ENCODE measurements around the gene FGGY.

The FGGY gene

GRCh38 chr1:59671066-59671952 lies 374.4 kb downstream of the FGGY start:
- in situ Hi-C loops (cut with HindIII; ENCODE audit: low sequenced_read_pairs) = no loop called here

GRCh38 chr1:59671953-59672305 lies 375.0 kb downstream of the FGGY start:
- in situ Hi-C loops (cut with HindIII; ENCODE audit: low sequenced_read_pairs) = no loop called here

- in situ Hi-C loops (cut with HindIII; ENCODE audit: low sequenced_read_pairs) = no loop called here
These were observed 376.1 kb downstream of the FGGY start for GRCh38 chr1:59672851-59673572.

GRCh38 chr1:59673573-59674450 lies 376.9 kb downstream of the FGGY start:
- in situ Hi-C loops (cut with HindIII; ENCODE audit: low sequenced_read_pairs) = no loop called here

GRCh38 chr1:59674595-59674994 lies 377.7 kb downstream of the FGGY start:
- in situ Hi-C loops (cut with HindIII; ENCODE audit: low sequenced_read_pairs) = no loop called here

GRCh38 chr1:59675936-59676335 lies 379.0 kb downstream of the FGGY start:
- in situ Hi-C loops (cut with HindIII; ENCODE audit: low sequenced_read_pairs) = no loop called here

GRCh38 chr1:59678040-59678439 lies 381.1 kb downstream of the FGGY start:
- in situ Hi-C loops (cut with HindIII; ENCODE audit: low sequenced_read_pairs) = no loop called here

GRCh38 chr1:59678493-59679228 lies 381.8 kb downstream of the FGGY start:
- in situ Hi-C loops (cut with HindIII; ENCODE audit: low sequenced_read_pairs) = no loop called here

GRCh38 chr1:59680044-59680443 lies 383.1 kb downstream of the FGGY start:
- in situ Hi-C loops (cut with HindIII; ENCODE audit: low sequenced_read_pairs) = no loop called here

- in situ Hi-C loops (cut with HindIII; ENCODE audit: low sequenced_read_pairs) = no loop called here
These were observed 385.6 kb downstream of the FGGY start for GRCh38 chr1:59682396-59683080.

GRCh38 chr1:59683197-59683596 lies 386.3 kb downstream of the FGGY start:
- in situ Hi-C loops (cut with HindIII; ENCODE audit: low sequenced_read_pairs) = no loop called here

- in situ Hi-C loops (cut with HindIII; ENCODE audit: low sequenced_read_pairs) = no loop called here
These were observed 387.8 kb downstream of the FGGY start for GRCh38 chr1:59684698-59685097.

- in situ Hi-C loops (cut with HindIII; ENCODE audit: low sequenced_read_pairs) = no loop called here
These were observed 388.2 kb downstream of the FGGY start for GRCh38 chr1:59685101-59685500.

GRCh38 chr1:59685666-59686065 lies 388.8 kb downstream of the FGGY start:
- in situ Hi-C loops (cut with HindIII; ENCODE audit: low sequenced_read_pairs) = no loop called here

GRCh38 chr1:59686170-59686569 lies 389.3 kb downstream of the FGGY start:
- in situ Hi-C loops (cut with HindIII; ENCODE audit: low sequenced_read_pairs) = no loop called here

GRCh38 chr1:59686574-59686973 lies 389.7 kb downstream of the FGGY start:
- in situ Hi-C loops (cut with HindIII; ENCODE audit: low sequenced_read_pairs) = no loop called here

GRCh38 chr1:59687081-59687480 lies 390.2 kb downstream of the FGGY start:
- in situ Hi-C loops (cut with HindIII; ENCODE audit: low sequenced_read_pairs) = no loop called here

GRCh38 chr1:59688976-59689375 lies 392.1 kb downstream of the FGGY start:
- in situ Hi-C loops (cut with HindIII; ENCODE audit: low sequenced_read_pairs) = no loop called here

- in situ Hi-C loops (cut with HindIII; ENCODE audit: low sequenced_read_pairs) = no loop called here
These were observed 392.8 kb downstream of the FGGY start for GRCh38 chr1:59689730-59690129.

All from endothelial cell of hepatic sinusoid (primary cell).